Left ventricle myocardium inferior (tissue), 1 donor: Measurements from ENCODE around the gene ZNRD2. TPM values are rescaled to one million over a fixed set of nuclear protein-coding genes. Genes with fewer than 3 reads are reported as not detected.
A peak's percentile ranks its signal among the peaks of the same experiment; 100 is the strongest.

Experiments used
- DNase-seq: peaks from one replicate; pipeline ENCODE4 v3.0.0-alpha.2; 2020
- H3K27ac ChIP-seq: fragments of 200-600 bp; replicated peaks from 2 replicates; pipeline ENCODE4 v1.8.0; 2021
- H3K27me3 ChIP-seq: fragments of 200-600 bp; 2 replicates; pipeline ENCODE4 v1.8.0; 2021; ENCODE audit warnings: low read depth
- H3K36me3 ChIP-seq: fragments of 200-600 bp; 2 replicates; pipeline ENCODE4 v1.8.0; 2021
- H3K4me1 ChIP-seq: fragments of 200-600 bp; 2 replicates; pipeline ENCODE4 v1.8.0; 2021
- H3K4me3 ChIP-seq: fragments of 200-600 bp; 2 replicates; pipeline ENCODE4 v1.8.0; 2021; ENCODE audit warnings: mild to moderate bottlenecking, moderate library complexity
- H3K9me3 ChIP-seq: fragments of 200-600 bp; replicated peaks from 2 replicates; pipeline ENCODE4 v1.8.0; 2021
- intact Hi-C: fragments of 100-400 bp; cut with micrococcal nuclease; formaldehyde crosslinking; loops from one replicate; pipeline ENCODE4 v1.11.0; 2022
- total RNA-seq: library from RNA; stranded (reverse); fragmentation: NEBNext Ultra II Directional; extraction: Animal tissue kit (Norgen Biotek cat#: 25700); gene quantifications from one replicate; pipeline ENCODE4 v1.2.1, GENCODE V29; 2021
- TF ChIP-seq, protein P1 (sequence below): fragments of 200-600 bp; IDR thresholded peaks from 2 replicates; pipeline ENCODE4 v1.8.0; 2021; ENCODE audit warnings: antibody characterized with exemption, mild to moderate bottlenecking, borderline replicate concordance
- donor health status: DM: no; HTN: yes; CAD: no; lungs with severe emphysema.

The ZNRD2 gene
- total RNA-seq, 1 donor from 2014 or later = 21.1 TPM

- peaks cover 40% of the 10 kb centered on the region for H3K36me3 ChIP-seq
- H3K4me1 ChIP-seq = peaks cover 65% of the 10 kb centered on the region
- TF ChIP-seq, protein P1, sequence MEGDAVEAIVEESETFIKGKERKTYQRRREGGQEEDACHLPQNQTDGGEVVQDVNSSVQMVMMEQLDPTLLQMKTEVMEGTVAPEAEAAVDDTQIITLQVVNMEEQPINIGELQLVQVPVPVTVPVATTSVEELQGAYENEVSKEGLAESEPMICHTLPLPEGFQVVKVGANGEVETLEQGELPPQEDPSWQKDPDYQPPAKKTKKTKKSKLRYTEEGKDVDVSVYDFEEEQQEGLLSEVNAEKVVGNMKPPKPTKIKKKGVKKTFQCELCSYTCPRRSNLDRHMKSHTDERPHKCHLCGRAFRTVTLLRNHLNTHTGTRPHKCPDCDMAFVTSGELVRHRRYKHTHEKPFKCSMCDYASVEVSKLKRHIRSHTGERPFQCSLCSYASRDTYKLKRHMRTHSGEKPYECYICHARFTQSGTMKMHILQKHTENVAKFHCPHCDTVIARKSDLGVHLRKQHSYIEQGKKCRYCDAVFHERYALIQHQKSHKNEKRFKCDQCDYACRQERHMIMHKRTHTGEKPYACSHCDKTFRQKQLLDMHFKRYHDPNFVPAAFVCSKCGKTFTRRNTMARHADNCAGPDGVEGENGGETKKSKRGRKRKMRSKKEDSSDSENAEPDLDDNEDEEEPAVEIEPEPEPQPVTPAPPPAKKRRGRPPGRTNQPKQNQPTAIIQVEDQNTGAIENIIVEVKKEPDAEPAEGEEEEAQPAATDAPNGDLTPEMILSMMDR = peak; percentile 78
- H3K9me3 ChIP-seq = no peaks in the 10 kb centered on the region
- DNase-seq = no peak
- peak overlapping the region; percentile 1 for H3K27ac ChIP-seq
- H3K4me3 ChIP-seq = no peak overlapping the region
- intact Hi-C loops = loop anchor here (10.0 kb wide), 1 partner anchor 59 kb away; no protein-coding TSS in a partner anchor
- H3K27me3 ChIP-seq = no peaks in the 10 kb centered on the region
Observed at GRCh38 chr11:65593518-65594414, 23.5 kb downstream of the ZNRD2 start.

GRCh38 chr11:65595131-65595530 is 24.9 kb downstream of the ZNRD2 start:
- TF ChIP-seq, protein P1 = no peak
- Histone ChIP-seq H3K4me1 (peaks cover 51% of the 10 kb centered on the region), H3K4me3 (no peak overlapping the region), H3K9me3 (no peaks in the 10 kb centered on the region), H3K27ac (no peak overlapping the region), H3K27me3 (no peaks in the 10 kb centered on the region), H3K36me3 (peaks cover 50% of the 10 kb centered on the region)
- DNase-seq = no peak
- intact Hi-C loops = loop anchor here (10.0 kb wide), 1 partner anchor 60 kb away; no protein-coding TSS in a partner anchor

DNA sequence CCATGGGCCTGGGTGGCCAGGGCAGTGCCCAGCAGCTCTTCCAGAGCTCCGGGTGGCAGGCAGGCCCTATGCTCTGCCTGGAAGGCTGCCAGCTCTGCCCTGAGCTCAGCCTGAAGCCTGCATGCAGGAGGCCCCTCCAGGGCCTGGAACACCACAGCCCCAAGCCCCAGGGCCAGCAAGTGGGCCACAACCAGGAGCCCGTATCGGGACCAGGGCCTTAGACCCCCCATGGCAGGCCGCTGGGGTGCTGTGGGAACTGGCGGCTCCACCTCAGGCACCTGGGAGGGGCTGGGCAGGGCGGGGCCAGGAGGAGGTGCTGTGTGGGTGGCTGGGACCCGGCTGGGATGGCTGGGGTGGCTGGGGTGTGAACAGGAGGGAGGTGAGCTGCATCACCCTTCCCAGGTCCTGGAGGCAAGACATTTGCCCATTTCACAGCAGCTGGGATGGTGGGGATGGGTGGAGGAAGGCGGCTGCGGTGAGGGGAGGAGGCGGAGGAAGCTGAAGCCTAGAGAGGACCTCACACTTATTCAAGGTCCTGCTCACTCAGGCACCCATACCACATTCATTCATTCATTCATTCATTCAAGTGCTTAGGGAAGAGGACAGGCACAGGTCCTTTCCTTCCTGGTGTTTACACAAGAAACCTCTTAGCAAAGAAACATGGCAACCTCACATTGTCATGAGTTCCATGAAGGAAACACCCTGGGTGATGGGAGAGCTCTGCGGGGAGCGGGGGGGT is 25.4 kb downstream of the ZNRD2 start, which contains the start of gene KCNK7:
KCNK7 (minus strand) TSS at position 258 of the 739 bp plus-strand sequence; CDS start at position 230, 28 bp downstream.
- intact Hi-C loops = loop anchor here (10.0 kb wide), 1 partner anchor 61 kb away; no protein-coding TSS in a partner anchor
- H3K27ac ChIP-seq = no peak within 1 kb of the TSS
- H3K27me3 ChIP-seq = no peaks in the 10 kb centered on the region
- H3K4me3 ChIP-seq = no peak within 1 kb of the TSS
- no peak for DNase-seq
- TF ChIP-seq, protein P1 = no peak
- H3K4me1 ChIP-seq = peaks cover 46% of the 10 kb centered on the region
- peaks cover 46% of the 10 kb centered on the region for H3K36me3 ChIP-seq
- H3K9me3 ChIP-seq = no peaks in the 10 kb centered on the region

GRCh38 chr11:65596520-65596919 is 26.2 kb downstream of the ZNRD2 start:
- Histone ChIP-seq H3K4me3 (no peak overlapping the region), H3K27me3 (no peaks in the 10 kb centered on the region), H3K9me3 (no peaks in the 10 kb centered on the region), H3K36me3 (peaks cover 46% of the 10 kb centered on the region), H3K27ac (no peak overlapping the region), H3K4me1 (peaks cover 41% of the 10 kb centered on the region)
- TF ChIP-seq, protein P1 = no peak
- no peak for DNase-seq
- intact Hi-C loops = loop anchor here (10.0 kb wide), 1 partner anchor 62 kb away; no protein-coding TSS in a partner anchor

- Histone ChIP-seq H3K36me3 (peaks cover 48% of the 10 kb centered on the region), H3K4me1 (peaks cover 30% of the 10 kb centered on the region), H3K27me3 (no peaks in the 10 kb centered on the region), H3K9me3 (no peaks in the 10 kb centered on the region), H3K27ac (no peak overlapping the region), H3K4me3 (no peak overlapping the region)
- intact Hi-C loops = loop anchor here (10.0 kb wide), 1 partner anchor 63 kb away; no protein-coding TSS in a partner anchor
- no peak for DNase-seq
- TF ChIP-seq, protein P1 = no peak
Observed at GRCh38 chr11:65598258-65598699, 28.0 kb downstream of the ZNRD2 start.
